HG03342 (cell line): ENCODE results near the gene HDAC9.

Experiments
- ATAC-seq: cut with Tn5 transposase; IDR thresholded peaks from one replicate; pipeline ENCODE4 v1.9.1; 2021; ENCODE audit warnings: mild to moderate bottlenecking, moderate library complexity; ENCODE audit not compliant: unreplicated experiment

HDAC9 gene

DNA sequence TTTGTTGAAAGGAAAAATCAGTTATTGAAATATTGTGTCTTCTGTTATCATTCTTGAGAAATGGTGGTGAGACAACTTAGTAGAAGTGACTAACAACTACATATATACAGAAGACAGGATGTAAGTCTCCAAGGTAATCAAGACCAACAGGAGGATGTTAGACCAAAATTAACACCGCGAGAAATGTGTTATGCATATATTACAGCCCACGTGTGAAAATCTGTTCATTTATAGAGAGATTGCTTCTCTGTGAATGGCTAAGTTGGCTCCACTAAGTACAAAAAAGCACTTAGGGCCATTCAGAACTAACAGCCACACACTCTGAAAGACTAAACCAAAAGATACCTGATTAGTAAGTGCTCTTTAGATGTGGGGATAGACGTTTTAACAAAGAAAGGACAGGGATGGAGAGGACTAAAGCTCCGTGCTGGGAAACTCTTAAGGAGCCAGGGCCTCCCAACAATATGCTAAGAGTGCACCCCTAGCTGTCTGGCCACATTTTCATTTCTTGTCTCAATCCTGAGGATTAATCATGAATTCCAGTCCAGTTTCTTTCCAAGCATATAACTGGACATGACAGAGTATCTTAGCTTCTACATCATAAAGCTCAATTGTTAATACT is 26.5 kb downstream of the HDAC9 start:
- ATAC-seq, result peak; percentile 62

DNA sequence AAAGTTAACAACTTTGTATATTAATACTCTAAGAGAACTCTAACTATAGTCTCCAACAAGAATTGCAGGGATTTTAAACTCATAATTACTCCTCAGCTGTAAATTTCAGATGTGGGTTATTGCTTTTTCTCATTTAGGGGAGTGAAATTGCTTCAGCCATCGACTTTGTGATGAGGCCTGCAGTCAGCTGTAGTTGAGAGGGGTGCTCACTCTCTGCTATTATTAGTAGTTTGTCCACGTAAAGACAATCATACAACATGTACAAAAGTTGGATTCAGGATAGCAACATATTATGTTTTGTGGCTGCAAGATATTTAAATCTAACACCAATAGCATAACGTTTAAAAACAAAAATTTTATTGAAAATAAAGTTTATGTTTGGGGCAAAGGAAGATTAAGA is 28.7 kb downstream of the HDAC9 start:
- no peak for ATAC-seq

DNA sequence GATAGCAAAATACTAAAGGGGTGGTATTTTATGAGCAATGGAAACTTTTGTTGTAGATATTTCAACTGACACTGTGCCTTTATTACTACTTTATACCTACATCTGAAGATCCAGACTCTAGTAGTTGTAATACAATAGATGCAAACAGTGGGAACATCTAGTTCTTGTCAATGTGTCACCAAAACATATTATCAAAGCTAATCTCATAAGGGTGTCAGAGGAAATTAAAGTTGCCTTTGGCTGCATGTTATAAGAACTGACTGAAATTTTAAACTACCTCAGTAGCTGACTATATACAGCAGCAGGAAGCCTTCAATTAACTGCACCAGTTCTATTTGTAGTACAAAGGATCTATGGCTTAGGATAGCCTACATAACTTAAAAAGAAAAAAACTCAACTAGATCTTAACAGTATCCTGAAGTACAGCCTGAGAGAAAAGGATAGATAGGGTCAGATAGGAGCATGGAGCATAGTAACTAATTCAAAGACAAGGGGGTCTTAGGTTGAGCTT is 30.9 kb downstream of the HDAC9 start:
- no peak for ATAC-seq

DNA sequence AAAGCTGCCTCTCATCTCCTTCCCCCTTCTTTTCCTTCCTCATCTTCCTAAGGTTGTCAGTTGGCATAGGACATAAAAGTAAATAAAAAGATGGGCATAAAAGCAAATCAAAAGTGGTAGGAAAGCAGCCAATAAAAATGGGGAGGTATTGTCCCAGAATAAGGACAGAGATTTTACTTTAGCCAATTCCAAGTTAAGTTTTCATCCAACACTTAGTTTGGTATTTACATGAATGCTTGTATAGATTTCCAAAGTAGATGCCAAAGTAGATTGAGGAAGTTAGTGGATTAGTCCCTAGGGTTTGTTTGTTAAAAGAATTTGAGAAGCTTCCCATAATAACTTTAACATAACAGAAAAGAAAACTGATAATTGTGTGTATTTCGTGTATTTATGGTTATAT is 33.7 kb downstream of the HDAC9 start:
- no peak for ATAC-seq

DNA sequence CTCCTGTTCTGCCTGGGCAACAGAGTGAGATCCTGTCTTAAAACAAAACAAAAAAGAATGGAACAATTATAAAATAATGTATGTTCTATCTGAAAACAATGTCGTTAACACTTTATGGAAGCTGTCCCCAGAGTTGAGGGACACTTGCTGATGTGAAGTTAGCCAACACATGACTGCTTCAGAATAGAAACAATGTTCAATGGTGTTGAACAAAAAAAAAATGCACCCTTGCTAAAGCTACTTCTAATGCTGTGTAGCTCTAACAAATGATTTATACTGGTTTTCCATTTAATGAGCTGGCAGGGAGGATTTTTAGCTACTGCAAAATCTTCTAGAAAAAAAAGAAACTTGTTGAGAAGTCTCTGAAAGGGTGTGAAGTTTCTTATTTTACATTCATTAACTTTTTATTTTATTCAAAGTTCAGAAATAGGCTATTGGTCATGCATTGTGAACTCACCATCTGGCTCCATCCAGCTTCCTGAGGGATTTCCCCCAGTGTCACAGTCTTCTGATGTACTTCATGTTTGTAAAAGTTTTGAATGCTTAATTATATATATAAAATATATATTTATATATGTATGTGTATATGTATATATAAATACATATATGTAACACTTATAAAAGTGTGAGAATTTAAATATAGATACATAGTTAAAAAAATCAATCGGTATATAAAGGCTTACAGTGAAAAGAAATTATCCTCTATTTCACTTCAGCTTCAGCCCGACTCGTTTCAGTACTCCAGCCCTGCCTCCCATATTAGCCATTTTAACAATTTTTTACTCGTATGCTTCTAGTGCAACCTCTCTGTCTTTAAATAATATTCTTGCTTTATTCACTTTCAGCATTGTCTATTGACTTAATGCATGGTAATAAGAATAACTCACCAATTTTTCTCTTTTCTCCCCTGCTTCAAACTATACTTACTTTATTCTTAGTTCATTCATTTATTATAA is 35.0 kb downstream of the HDAC9 start:
- peak; percentile 82 for ATAC-seq

DNA sequence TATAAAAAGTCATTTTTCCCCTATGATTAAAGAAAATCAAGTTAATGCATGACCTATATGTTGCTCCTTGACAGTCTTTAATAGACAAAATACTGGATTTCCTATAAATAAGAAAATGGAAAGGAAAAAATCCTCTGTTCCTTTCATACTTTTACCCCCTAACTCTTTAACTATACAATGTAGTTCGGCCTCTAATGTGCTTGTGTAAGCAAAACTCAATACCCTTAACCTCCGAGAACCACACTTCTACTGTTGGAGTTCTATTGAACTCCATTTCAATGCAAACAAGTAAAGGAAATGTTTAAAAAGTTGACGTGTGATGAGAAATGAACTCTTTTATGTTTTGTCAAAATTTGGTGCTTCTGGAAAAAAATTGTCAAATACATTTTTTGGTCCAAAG is 36.0 kb downstream of the HDAC9 start:
- no peak for ATAC-seq

DNA sequence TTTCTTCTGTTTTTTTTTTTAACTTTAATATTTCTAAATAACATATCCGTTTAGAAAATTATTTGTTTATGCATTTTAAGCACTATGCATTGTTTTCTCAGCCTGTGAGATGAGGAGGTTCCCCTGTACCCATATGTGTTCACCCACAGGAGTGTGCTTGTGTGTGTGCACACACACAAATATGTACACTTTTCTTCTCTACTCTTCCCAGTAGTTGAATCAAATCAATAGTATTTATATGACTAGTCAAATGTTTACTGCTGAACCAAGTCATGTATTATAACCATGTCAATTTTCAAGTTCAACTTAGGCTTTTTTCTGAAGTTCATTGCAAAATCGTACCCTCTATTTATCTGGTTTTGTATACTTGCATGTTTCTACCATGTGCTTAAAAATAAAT is 37.3 kb downstream of the HDAC9 start:
- ATAC-seq, result no peak

DNA sequence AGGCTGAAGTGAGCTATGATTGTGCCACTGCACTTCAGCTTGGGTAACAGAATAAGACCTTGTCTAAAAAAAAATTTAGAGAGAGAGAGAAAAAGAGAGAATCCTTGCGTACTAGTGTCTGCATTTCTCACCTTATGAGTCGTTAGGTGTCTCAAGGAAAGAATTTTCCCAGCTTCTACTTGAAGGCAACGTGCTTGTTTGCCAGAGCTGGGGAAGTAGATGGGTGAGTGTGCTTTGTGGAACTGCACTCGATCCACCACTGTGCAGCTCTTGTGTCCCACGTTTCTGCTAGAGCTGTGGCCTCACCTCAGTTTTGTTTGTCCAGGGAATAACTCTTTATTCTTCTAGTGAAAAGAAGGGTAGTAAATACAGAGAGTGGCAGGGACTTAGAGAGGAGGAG is 38.9 kb downstream of the HDAC9 start:
- ATAC-seq, result no peak

DNA sequence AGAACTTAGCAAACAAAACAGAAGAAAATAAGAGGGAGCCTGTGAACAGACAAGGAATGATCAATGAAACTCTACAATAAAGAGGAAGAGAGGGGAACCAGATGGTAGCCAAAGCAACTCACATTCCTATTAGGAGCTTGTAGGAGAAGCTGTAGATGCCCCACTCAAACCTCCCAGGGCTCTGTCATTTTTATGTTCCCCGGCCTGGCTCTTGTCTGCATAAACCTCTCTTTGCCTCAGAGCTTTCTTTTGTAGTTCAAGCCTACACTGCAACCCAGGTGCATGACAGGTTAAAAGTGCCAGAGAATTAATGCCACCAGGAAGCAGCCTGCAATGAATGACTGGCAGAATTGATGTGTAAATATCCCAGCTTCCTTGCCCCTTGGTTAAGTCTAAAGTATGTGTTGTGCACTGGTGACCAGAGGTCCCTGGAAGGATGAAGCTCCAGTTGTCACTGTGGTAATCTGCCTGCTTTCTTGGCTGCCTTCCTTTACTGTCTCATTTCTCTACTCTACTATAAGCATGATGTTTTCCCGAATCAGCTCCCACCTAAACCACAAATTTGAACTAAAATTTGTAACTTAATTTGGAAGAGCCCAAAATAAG is 40.4 kb downstream of the HDAC9 start:
- no peak for ATAC-seq

DNA sequence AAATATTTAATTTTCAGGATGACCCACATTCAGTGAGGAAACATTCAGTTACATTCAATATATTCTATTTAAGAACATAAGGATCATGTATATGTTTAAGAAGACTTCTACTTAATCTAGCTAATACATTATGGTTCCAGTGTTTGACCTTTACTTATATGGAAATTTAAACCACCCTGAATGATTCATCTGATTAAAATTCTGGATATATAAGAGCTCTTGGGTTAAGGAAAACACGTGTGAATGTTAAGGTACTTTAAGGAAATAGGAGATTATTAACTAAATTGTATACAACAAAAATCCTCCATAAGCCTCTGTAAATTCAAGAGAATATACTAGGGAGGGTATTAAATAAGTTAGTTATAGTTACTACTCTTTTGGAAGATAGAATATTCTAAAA is 40.9 kb downstream of the HDAC9 start:
- no peak for ATAC-seq

DNA sequence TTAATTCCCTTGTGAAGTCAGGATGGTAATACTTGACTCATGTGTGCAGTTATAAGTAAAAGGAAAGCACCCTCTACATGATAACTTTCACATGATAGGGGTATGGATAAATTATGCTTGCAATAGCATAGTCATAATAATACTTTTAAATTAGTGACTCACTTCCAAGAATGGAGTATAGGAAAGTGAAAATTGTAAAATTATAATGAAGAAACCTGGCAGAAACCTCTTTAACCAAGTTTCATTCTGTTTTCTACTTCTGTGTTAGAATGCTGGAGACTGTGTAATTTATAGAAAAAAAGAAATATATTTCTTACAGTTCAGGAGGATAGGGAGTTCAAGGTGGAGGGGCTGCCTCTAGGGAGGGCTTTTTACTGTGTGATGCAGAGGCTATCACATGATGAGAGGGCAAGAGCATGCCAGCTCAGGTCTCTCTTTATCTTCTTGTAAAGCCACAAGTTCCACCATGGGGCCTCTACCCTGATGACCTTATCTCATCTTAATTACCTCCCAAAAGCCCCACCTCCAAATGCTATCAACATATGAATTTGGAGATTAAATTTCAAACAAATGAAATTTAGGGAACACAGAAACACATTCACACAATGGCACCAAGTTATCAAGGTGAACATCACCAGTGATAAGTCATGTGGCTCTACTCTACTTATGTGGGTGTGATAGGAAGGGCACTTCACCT is 43.2 kb downstream of the HDAC9 start:
- peak; percentile 70 for ATAC-seq

DNA sequence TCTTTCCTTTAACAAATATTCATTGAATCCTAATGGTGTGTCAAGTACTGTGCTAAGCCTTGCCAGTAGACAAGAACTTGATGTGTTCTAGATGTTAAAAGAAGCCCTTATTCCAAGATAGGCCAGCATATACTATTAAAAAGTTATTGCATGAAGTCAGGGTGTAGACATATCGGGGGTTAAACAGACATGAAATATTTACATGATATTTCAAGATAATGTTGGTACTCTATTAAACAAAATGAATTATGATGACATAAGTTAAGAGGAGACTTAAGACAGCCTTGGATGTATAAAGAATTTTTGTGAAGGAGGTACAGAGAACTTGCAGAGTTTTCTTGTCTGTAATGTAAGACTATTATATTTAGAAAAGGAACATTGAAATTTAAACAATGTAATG is 44.8 kb downstream of the HDAC9 start:
- no peak for ATAC-seq

DNA sequence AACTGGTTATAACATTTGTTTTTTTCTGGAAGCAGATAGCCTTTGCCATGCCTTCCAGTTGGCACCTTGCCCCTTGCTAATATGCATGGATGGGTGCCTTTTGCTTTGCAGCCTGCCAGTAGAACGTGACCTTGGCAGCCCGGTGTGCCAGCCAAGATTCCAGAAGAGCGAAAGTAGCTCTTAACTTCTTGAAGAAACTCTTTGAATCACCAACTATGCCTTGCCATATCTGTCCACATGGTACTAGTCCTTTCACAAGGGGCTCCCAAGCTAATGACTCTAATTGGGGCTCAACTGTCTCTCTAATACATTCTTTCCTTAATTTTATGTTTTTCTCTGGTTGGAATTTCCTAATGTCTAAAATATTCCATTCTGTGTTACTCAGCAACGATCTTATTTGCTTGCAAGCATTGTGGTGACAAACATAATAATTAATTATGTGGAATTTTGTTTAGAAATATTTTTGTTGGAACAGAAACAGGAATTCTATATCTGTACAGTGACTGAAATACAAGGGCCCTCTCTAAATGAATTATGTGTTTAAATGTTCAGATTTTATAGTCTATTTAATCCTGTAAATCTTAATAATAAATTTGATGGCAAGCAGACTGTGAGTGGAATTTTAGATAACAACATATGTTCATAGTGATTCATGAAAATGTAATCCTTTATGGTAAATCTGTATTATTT is 45.8 kb downstream of the HDAC9 start:
- ATAC-seq, result no peak

DNA sequence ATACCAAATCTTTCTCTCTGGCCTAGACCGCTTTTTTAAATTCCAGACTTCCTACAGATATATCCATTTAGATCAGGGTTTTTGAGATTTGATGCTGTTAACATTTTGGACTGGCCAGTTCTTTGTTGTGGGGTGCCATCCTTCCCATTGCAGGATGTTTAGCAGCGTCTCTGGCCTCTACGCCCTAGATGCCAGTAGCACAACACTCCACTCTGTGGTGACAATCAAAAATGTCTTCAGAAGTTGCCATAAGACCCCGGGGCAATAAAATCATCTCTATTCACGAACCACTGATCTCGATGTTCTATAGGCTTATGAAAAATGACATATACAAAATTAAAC is 46.3 kb downstream of the HDAC9 start:
- no peak for ATAC-seq

DNA sequence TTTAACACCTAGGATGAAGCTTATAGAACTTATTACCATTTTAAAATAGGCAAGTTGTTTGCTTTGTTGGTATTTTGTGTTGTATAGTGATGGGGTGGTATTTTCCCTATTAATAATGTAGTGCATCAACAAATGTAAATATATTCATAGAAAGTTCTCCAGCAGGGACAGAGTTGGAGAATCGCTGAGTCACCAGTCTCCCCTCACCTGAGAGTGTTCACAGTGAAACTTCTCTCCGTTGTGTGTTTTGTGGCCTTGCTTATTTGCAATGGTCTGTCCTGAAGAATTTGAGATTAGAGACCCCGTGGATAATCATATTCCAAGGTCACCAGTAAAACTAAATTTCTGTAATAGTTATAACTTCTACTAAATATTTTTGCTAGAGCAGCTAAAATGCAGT is 51.0 kb downstream of the HDAC9 start:
- no peak for ATAC-seq

DNA sequence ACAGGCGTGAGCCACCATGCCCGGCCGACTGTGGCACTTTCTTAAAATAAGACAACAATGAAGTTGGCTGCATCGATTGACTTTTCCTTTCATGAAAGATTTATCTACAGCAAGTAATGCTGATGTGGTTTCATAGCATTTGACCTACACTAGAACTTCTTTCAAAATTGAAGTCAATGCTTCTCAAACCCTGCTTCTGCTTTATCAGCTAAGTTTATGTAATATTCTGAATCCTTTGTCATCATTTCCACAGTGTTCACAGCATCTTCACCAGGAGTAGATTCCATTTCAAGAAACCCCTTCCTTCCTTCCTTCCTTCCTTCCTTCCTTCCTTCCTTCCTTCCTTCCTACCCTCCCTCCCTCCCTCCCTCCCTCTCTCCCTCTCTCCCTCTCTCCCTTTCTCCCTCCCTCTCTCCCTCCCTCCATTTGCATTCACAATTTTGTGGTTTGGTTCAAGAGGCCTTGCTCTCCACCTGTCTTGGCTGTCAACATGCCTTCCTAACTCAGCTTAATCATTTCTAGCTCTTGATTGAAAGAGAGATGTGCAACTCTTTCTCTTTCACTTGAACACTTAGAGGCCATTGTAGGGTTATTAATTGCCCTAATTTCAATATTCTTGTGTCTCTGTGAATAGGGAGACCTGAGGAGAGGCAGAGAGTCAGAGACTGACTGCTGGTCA is 52.1 kb downstream of the HDAC9 start:
- ATAC-seq, result peak; percentile 74

DNA sequence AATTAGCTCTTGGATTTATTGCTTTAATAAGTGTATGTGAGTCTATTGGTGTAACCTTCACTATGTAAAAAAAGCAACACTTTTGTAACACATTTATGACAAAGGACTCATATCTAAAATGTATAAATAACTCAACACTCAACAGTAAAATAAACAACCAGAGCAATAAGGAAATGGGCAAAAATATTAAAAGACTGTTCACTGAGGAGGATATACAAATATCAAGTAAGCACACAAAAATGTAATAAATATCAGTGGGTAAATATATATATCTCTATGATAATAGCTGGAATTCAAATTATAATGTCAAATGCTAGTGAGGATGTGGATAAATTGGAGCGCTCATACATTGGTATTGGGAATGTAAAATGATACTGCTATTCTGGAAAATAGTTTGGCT is 53.0 kb downstream of the HDAC9 start:
- ATAC-seq, result no peak

DNA sequence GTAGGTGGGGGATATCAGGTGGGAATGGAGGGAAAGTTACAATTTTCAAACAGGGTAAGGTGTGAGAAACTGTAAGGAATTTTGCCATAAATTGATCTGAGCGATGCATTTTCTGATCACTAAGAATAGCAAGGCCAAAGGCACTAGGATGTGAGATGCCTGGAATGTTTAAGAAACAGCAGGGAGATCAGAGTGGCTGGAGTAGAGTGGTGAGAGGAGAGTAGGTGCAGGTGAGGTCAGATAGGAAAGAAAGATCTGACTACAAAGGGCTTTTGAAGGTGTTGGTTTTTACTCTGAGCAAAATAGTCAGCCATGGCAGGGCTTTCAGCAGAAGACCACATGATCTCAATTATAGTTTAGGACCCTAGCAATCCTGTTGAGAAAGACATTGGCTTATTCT is 55.0 kb downstream of the HDAC9 start:
- no peak for ATAC-seq

DNA sequence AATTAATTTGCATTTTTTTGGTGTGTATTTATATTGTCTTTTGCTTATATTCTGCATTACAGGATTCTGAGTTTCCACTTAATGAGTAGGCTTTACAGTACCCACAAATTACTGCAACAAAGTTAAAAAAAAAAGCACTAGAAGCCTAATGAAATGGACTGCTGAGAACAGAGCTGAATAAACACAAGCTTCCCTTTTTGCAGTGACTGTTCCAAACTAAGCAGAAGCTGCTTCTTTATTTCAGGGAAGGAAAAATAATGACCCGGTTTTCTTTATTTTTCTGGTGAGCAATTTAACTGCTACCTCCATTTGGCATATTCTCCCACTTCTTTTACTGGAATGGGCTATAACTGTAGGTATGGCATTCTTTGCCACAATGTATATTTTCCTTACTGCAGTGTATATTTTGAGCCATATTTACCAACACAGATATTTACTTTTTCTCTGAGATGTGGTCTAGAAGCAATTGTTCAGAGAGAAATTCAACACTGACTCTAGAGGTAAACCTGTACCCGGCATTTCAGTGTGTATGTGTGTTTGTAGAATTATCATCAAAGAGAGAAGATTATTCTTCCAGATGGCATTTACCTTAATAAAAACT is 56.9 kb downstream of the HDAC9 start:
- no peak for ATAC-seq
